ENCODE measurements around the gene CACNA1H.

CACNA1H gene

GRCh38 chr16:1200014-1200627, 47.2 kb downstream of the CACNA1H start:
- no peak for TF ChIP-seq CTCF (IDR thresholded peaks at IDR 0.05; ENCODE audit: insufficient read depth, missing control alignments)
- FAIRE-seq (no peak), DNase-seq (ENCODE audit: insufficient read length, low spot score) (no peak)

- FAIRE-seq (no peak), DNase-seq (ENCODE audit: insufficient read length, low spot score) (no peak)
- TF ChIP-seq CTCF (IDR thresholded peaks at IDR 0.05; ENCODE audit: insufficient read depth, missing control alignments): no peak
Measured at GRCh38 chr16:1201444-1201843, 48.5 kb downstream of the CACNA1H start.

- no peak for TF ChIP-seq CTCF (IDR thresholded peaks at IDR 0.05; ENCODE audit: insufficient read depth, missing control alignments)
- FAIRE-seq (no peak), DNase-seq (ENCODE audit: insufficient read length, low spot score) (no peak)
Measured at GRCh38 chr16:1202274-1202673, 49.4 kb downstream of the CACNA1H start.

GRCh38 chr16:1204933-1205332, 52.0 kb downstream of the CACNA1H start:
- FAIRE-seq (no peak), DNase-seq (ENCODE audit: insufficient read length, low spot score) (no peak)
- TF ChIP-seq CTCF (IDR thresholded peaks at IDR 0.05; ENCODE audit: insufficient read depth, missing control alignments): no peak

GRCh38 chr16:1206326-1206725, 53.4 kb downstream of the CACNA1H start:
- FAIRE-seq: no peak
- DNase-seq (ENCODE audit: insufficient read length, low spot score): no peak
- no peak for TF ChIP-seq CTCF (IDR thresholded peaks at IDR 0.05; ENCODE audit: insufficient read depth, missing control alignments)

GRCh38 chr16:1206786-1207185, 53.9 kb downstream of the CACNA1H start:
- FAIRE-seq: no peak
- no peak for DNase-seq (ENCODE audit: insufficient read length, low spot score)
- TF ChIP-seq CTCF (IDR thresholded peaks at IDR 0.05; ENCODE audit: insufficient read depth, missing control alignments): no peak

GRCh38 chr16:1208239-1208830, 55.4 kb downstream of the CACNA1H start:
- DNase-seq (ENCODE audit: insufficient read length, low spot score): no peak
- no peak for FAIRE-seq
- no peak for TF ChIP-seq CTCF (IDR thresholded peaks at IDR 0.05; ENCODE audit: insufficient read depth, missing control alignments)

Measured in D721Med (cell line).